ENCODE results near the gene UBL7.

The UBL7 gene

GRCh38 chr15:74399100-74399499 lies 61.9 kb downstream of the UBL7 start:
- in situ Hi-C loops (cut with MboI; ENCODE audit: low sequenced_read_pairs, unreplicated experiment), result no loop called here
- no peak for TF ChIP-seq CTCF (IDR thresholded peaks at IDR 0.05; ENCODE audit: borderline replicate concordance, control extremely low read depth, extremely low read depth, insufficient read depth, missing control alignments)
- no peak for DNase-seq (ENCODE audit: low spot score)

GRCh38 chr15:74398183-74398582 lies 62.8 kb downstream of the UBL7 start:
- in situ Hi-C loops (cut with MboI; ENCODE audit: low sequenced_read_pairs, unreplicated experiment), result no loop called here
- TF ChIP-seq CTCF (IDR thresholded peaks at IDR 0.05; ENCODE audit: borderline replicate concordance, control extremely low read depth, extremely low read depth, insufficient read depth, missing control alignments), result no peak
- DNase-seq (ENCODE audit: low spot score), result no peak

GRCh38 chr15:74397239-74398068 lies 63.5 kb downstream of the UBL7 start:
- TF ChIP-seq CTCF (IDR thresholded peaks at IDR 0.05; ENCODE audit: borderline replicate concordance, control extremely low read depth, extremely low read depth, insufficient read depth, missing control alignments), result no peak
- DNase-seq (ENCODE audit: low spot score), result no peak
- in situ Hi-C loops (cut with MboI; ENCODE audit: low sequenced_read_pairs, unreplicated experiment), result no loop called here

- in situ Hi-C loops (cut with MboI; ENCODE audit: low sequenced_read_pairs, unreplicated experiment), result no loop called here
- DNase-seq (ENCODE audit: low spot score), result peak; percentile 85
- TF ChIP-seq CTCF (IDR thresholded peaks at IDR 0.05; ENCODE audit: borderline replicate concordance, control extremely low read depth, extremely low read depth, insufficient read depth, missing control alignments), result peak; percentile 44
Observed at GRCh38 chr15:74396445-74397238, 64.3 kb downstream of the UBL7 start.

GRCh38 chr15:74396146-74396438 lies 64.9 kb downstream of the UBL7 start:
- in situ Hi-C loops (cut with MboI; ENCODE audit: low sequenced_read_pairs, unreplicated experiment), result no loop called here
- no peak for DNase-seq (ENCODE audit: low spot score)
- TF ChIP-seq CTCF (IDR thresholded peaks at IDR 0.05; ENCODE audit: borderline replicate concordance, control extremely low read depth, extremely low read depth, insufficient read depth, missing control alignments), result no peak

All from GM13976 (cell line).